Measurements from ENCODE around the gene KLK13.

GRCh38 chr19:51064534-51065220 lies at the start of gene KLK13:
- TF ChIP-seq CTCF (conservative IDR thresholded peaks at IDR 0.05; ENCODE audit: low read depth, low read length) (no peak), EZH2 (IDR thresholded peaks at IDR 0.05; ENCODE audit: borderline replicate concordance, low read depth, low read length, poor library complexity, severe bottlenecking) (no peak)

Data from A673 (cell line).